ENCODE measurements around the gene ITIH5. TPM values are rescaled to one million over a fixed set of nuclear protein-coding genes. Genes with fewer than 3 reads are reported as not detected.
"Not testable (repeated sequence)": the region's sequence is repeated elsewhere in the genome, so short reads cannot be mapped to it uniquely, and the experiment has no call there.

Gene ITIH5
- total RNA-seq, 1 donor from 2014 or later: not detected

- H3K4me1 Mint-ChIP-seq (ENCODE audit: low read depth): no peaks in the 10 kb centered on the region
These were observed 34.5 kb upstream of the ITIH5 start for GRCh38 chr10:7701158-7701742.

GRCh38 chr10:7700577-7701125 lies 33.9 kb upstream of the ITIH5 start:
- Mint-ChIP-seq H3K4me1 (ENCODE audit: low read depth) (no peaks in the 10 kb centered on the region), H3K27me3 (ENCODE audit: low read depth) (peaks cover 14% of the 10 kb centered on the region), H3K36me3 (ENCODE audit: low read depth) (no peaks in the 10 kb centered on the region), H3K9me3 (no peaks in the 10 kb centered on the region), H3K27ac (no peak overlapping the region), H3K4me3 (ENCODE audit: low read depth) (no peak overlapping the region)
- no peak for DNase-seq (ENCODE audit: low spot score)
- intact Hi-C loops (cut with micrococcal nuclease): no loop called here

More at GRCh38 chr10:7701158-7701742, 34.5 kb upstream of the ITIH5 start:
- no peak for DNase-seq (ENCODE audit: low spot score)
- peaks cover 17% of the 10 kb centered on the region for H3K27me3 Mint-ChIP-seq (ENCODE audit: low read depth)
- H3K27ac Mint-ChIP-seq: no peak overlapping the region
- no peaks in the 10 kb centered on the region for H3K9me3 Mint-ChIP-seq
- intact Hi-C loops (cut with micrococcal nuclease): no loop called here
- no peak overlapping the region for H3K4me3 Mint-ChIP-seq (ENCODE audit: low read depth)
- no peaks in the 10 kb centered on the region for H3K36me3 Mint-ChIP-seq (ENCODE audit: low read depth)

- Mint-ChIP-seq H3K36me3 (ENCODE audit: low read depth) (no peaks in the 10 kb centered on the region), H3K27me3 (ENCODE audit: low read depth) (peaks cover 6% of the 10 kb centered on the region), H3K4me3 (ENCODE audit: low read depth) (no peak overlapping the region), H3K27ac (no peak overlapping the region), H3K9me3 (peaks cover 13% of the 10 kb centered on the region), H3K4me1 (ENCODE audit: low read depth) (no peaks in the 10 kb centered on the region)
- intact Hi-C loops (cut with micrococcal nuclease): no loop called here
- DNase-seq (ENCODE audit: low spot score): no peak
These were observed 30.7 kb upstream of the ITIH5 start for GRCh38 chr10:7697426-7697825.

- intact Hi-C loops (cut with micrococcal nuclease): no loop called here
- H3K27ac Mint-ChIP-seq: no peak overlapping the region
- peaks cover 19% of the 10 kb centered on the region for H3K9me3 Mint-ChIP-seq
- peaks cover 6% of the 10 kb centered on the region for H3K27me3 Mint-ChIP-seq (ENCODE audit: low read depth)
- no peak overlapping the region for H3K4me3 Mint-ChIP-seq (ENCODE audit: low read depth)
- H3K36me3 Mint-ChIP-seq (ENCODE audit: low read depth): no peaks in the 10 kb centered on the region
- H3K4me1 Mint-ChIP-seq (ENCODE audit: low read depth): peaks cover under 1% of the 10 kb centered on the region
- DNase-seq (ENCODE audit: low spot score): no peak
These were observed 29.8 kb upstream of the ITIH5 start for GRCh38 chr10:7696545-7696944.

- H3K27me3 Mint-ChIP-seq (ENCODE audit: low read depth); intact Hi-C loops (cut with micrococcal nuclease); DNase-seq (ENCODE audit: low spot score); H3K4me1 Mint-ChIP-seq (ENCODE audit: low read depth); H3K27ac Mint-ChIP-seq; H3K36me3 Mint-ChIP-seq (ENCODE audit: low read depth); H3K4me3 Mint-ChIP-seq (ENCODE audit: low read depth): not testable (repeated sequence)
- H3K9me3 Mint-ChIP-seq: peaks cover 37% of the 10 kb centered on the region
These were observed 26.4 kb upstream of the ITIH5 start for GRCh38 chr10:7693194-7693593.

GRCh38 chr10:7692368-7692767 lies 25.6 kb upstream of the ITIH5 start:
- H3K4me1 Mint-ChIP-seq (ENCODE audit: low read depth); intact Hi-C loops (cut with micrococcal nuclease); H3K27me3 Mint-ChIP-seq (ENCODE audit: low read depth); H3K36me3 Mint-ChIP-seq (ENCODE audit: low read depth); H3K27ac Mint-ChIP-seq; DNase-seq (ENCODE audit: low spot score); H3K4me3 Mint-ChIP-seq (ENCODE audit: low read depth): not testable (repeated sequence)
- H3K9me3 Mint-ChIP-seq: peaks cover 37% of the 10 kb centered on the region

GRCh38 chr10:7690885-7691597 lies 24.3 kb upstream of the ITIH5 start:
- Mint-ChIP-seq H3K4me1 (ENCODE audit: low read depth) (peaks cover 10% of the 10 kb centered on the region), H3K9me3 (peaks cover 37% of the 10 kb centered on the region)
- DNase-seq (ENCODE audit: low spot score); H3K27me3 Mint-ChIP-seq (ENCODE audit: low read depth); H3K27ac Mint-ChIP-seq; H3K36me3 Mint-ChIP-seq (ENCODE audit: low read depth); intact Hi-C loops (cut with micrococcal nuclease); H3K4me3 Mint-ChIP-seq (ENCODE audit: low read depth): not testable (repeated sequence)

- Mint-ChIP-seq H3K27me3 (ENCODE audit: low read depth) (peaks cover 13% of the 10 kb centered on the region), H3K27ac (no peak overlapping the region), H3K9me3 (peaks cover 37% of the 10 kb centered on the region), H3K36me3 (ENCODE audit: low read depth) (no peaks in the 10 kb centered on the region), H3K4me3 (ENCODE audit: low read depth) (no peak overlapping the region), H3K4me1 (ENCODE audit: low read depth) (peaks cover 10% of the 10 kb centered on the region)
- DNase-seq (ENCODE audit: low spot score): no peak
- intact Hi-C loops (cut with micrococcal nuclease): no loop called here
These were observed 22.8 kb upstream of the ITIH5 start for GRCh38 chr10:7689591-7689990.

- DNase-seq (ENCODE audit: low spot score): peak; percentile 72
- H3K9me3 Mint-ChIP-seq: peaks cover 23% of the 10 kb centered on the region
These were observed 20.6 kb upstream of the ITIH5 start for GRCh38 chr10:7687228-7687907.

GRCh38 chr10:7686351-7687171 lies 19.8 kb upstream of the ITIH5 start:
- Mint-ChIP-seq H3K36me3 (ENCODE audit: low read depth) (no peaks in the 10 kb centered on the region), H3K27me3 (ENCODE audit: low read depth) (peaks cover 30% of the 10 kb centered on the region), H3K4me1 (ENCODE audit: low read depth) (peaks cover 10% of the 10 kb centered on the region), H3K4me3 (ENCODE audit: low read depth) (no peak overlapping the region), H3K27ac (no peak overlapping the region), H3K9me3 (peaks cover 18% of the 10 kb centered on the region)
- DNase-seq (ENCODE audit: low spot score): no peak
- intact Hi-C loops (cut with micrococcal nuclease): loop anchor here (1.0 to 2.0 kb wide), 2 partner anchors 161 to 1618 kb away; no protein-coding TSS in a partner anchor

More at GRCh38 chr10:7687228-7687907, 20.6 kb upstream of the ITIH5 start:
- H3K27me3 Mint-ChIP-seq (ENCODE audit: low read depth): peaks cover 29% of the 10 kb centered on the region
- no peaks in the 10 kb centered on the region for H3K36me3 Mint-ChIP-seq (ENCODE audit: low read depth)
- H3K4me1 Mint-ChIP-seq (ENCODE audit: low read depth): peaks cover 10% of the 10 kb centered on the region
- intact Hi-C loops (cut with micrococcal nuclease): loop anchor here (1.0 to 2.0 kb wide), 2 partner anchors 162 to 1617 kb away; no protein-coding TSS in a partner anchor
- no peak overlapping the region for H3K27ac Mint-ChIP-seq
- H3K4me3 Mint-ChIP-seq (ENCODE audit: low read depth): no peak overlapping the region

- peaks cover 37% of the 10 kb centered on the region for H3K27me3 Mint-ChIP-seq (ENCODE audit: low read depth)
- H3K4me1 Mint-ChIP-seq (ENCODE audit: low read depth); DNase-seq (ENCODE audit: low spot score); intact Hi-C loops (cut with micrococcal nuclease); H3K36me3 Mint-ChIP-seq (ENCODE audit: low read depth); H3K27ac Mint-ChIP-seq; H3K9me3 Mint-ChIP-seq; H3K4me3 Mint-ChIP-seq (ENCODE audit: low read depth): not testable (repeated sequence)
These were observed 13.3 kb upstream of the ITIH5 start for GRCh38 chr10:7680078-7680477.

GRCh38 chr10:7679256-7679655 lies 12.5 kb upstream of the ITIH5 start:
- no peak for DNase-seq (ENCODE audit: low spot score)
- intact Hi-C loops (cut with micrococcal nuclease): no loop called here
- Mint-ChIP-seq H3K4me1 (ENCODE audit: low read depth) (no peaks in the 10 kb centered on the region), H3K4me3 (ENCODE audit: low read depth) (no peak overlapping the region), H3K27ac (no peak overlapping the region), H3K36me3 (ENCODE audit: low read depth) (no peaks in the 10 kb centered on the region), H3K9me3 (no peaks in the 10 kb centered on the region), H3K27me3 (ENCODE audit: low read depth) (peaks cover 33% of the 10 kb centered on the region)
